Neural cell (in vitro differentiated cells): ENCODE measurements around the gene PNRC2. TPM values are rescaled to one million over a fixed set of nuclear protein-coding genes. Genes with fewer than 3 reads are reported as not detected.
A peak's percentile ranks its signal among the peaks of the same experiment; 100 is the strongest.

Experiments used
- H2AFZ ChIP-seq: fragments of 200-600, 300-800 bp; sonication (generic), shearing (Covaris generic); 2 replicates; pipeline ENCODE4 v1.6.0; 2014; ENCODE audit warnings: low read depth, mild to moderate bottlenecking, antibody characterized with exemption, low read length, moderate library complexity
- H3F3A ChIP-seq: fragments of 200-600 bp; shearing (Covaris generic); 2 replicates; pipeline ENCODE4 v1.6.1; 2016; ENCODE audit warnings: mild to moderate bottlenecking, moderate library complexity, mixed read lengths, antibody characterized with exemption, low read length; ENCODE audit not compliant: insufficient read depth, poor library complexity, severe bottlenecking
- H3K27ac ChIP-seq: fragments of 200-600, 300-800 bp; sonication (generic), shearing (Covaris generic); 2 replicates; pipeline ENCODE4 v1.5.1; 2014; ENCODE audit warnings: mild to moderate bottlenecking, low read length, moderate library complexity
- H3K27me3 ChIP-seq: fragments of 300-800, 200-600 bp; sonication (generic), shearing (Covaris generic); 2 replicates; pipeline ENCODE4 v1.6.0; 2014; ENCODE audit warnings: mild to moderate bottlenecking, low read depth, low read length, moderate library complexity; ENCODE audit not compliant: insufficient read depth
- H3K36me3 ChIP-seq: fragments of 300-800, 200-600 bp; sonication (generic), shearing (Covaris generic); 2 replicates; pipeline ENCODE4 v1.5.1; 2014; ENCODE audit warnings: mild to moderate bottlenecking, antibody characterized with exemption, low read length, moderate library complexity; ENCODE audit not compliant: insufficient read depth
- H3K4me2 ChIP-seq: fragments of 300-800, 200-600 bp; sonication (generic), shearing (Covaris generic); 2 replicates; pipeline ENCODE4 v1.6.0; 2014; ENCODE audit warnings: mild to moderate bottlenecking, low read length
- H3K4me3 ChIP-seq: fragments of 300-800, 200-600 bp; sonication (generic), shearing (Covaris generic); 2 replicates; pipeline ENCODE4 v1.5.1; 2014; ENCODE audit warnings: mild to moderate bottlenecking, low read length, moderate library complexity
- H3K79me2 ChIP-seq: fragments of 200-600 bp; shearing (Covaris generic); replicated peaks from 2 replicates; pipeline ENCODE4 v1.6.0; 2014; ENCODE audit warnings: mild to moderate bottlenecking, low read length, moderate library complexity; ENCODE audit not compliant: insufficient read depth
- H3K9ac ChIP-seq: fragments of 300-800, 200-600 bp; sonication (generic), shearing (Covaris generic); 2 replicates; pipeline ENCODE4 v1.6.1; 2016; ENCODE audit warnings: mild to moderate bottlenecking, low read length, mixed read lengths
- H3K9me2 ChIP-seq: fragments of 200-600 bp; shearing (Covaris generic); 2 replicates; pipeline ENCODE4 v1.6.1; 2016; ENCODE audit warnings: mild to moderate bottlenecking, low read length, mixed read lengths; ENCODE audit not compliant: insufficient read depth
- H3K9me3 ChIP-seq: fragments of 200-600, 300-800 bp; sonication (generic), shearing (Covaris generic); 2 replicates; pipeline ENCODE4 v1.6.1; 2016; ENCODE audit warnings: mild to moderate bottlenecking, mixed run types, low read length, moderate library complexity, mixed read lengths
- H4K20me1 ChIP-seq: fragments of 200-600 bp; shearing (Covaris generic); 2 replicates; pipeline ENCODE4 v1.6.1; 2016; ENCODE audit warnings: mild to moderate bottlenecking, mixed run types; ENCODE audit not compliant: insufficient read depth
- CTCF ChIP-seq: fragments of 450-650 bp; IDR thresholded peaks from 2 replicates; pipeline ENCODE4 v1.5.1; 2014; ENCODE audit warnings: antibody characterized with exemption, mild to moderate bottlenecking, moderate library complexity; ENCODE audit not compliant: poor library complexity, severe bottlenecking
- EP300 ChIP-seq: fragments of 450-650 bp; conservative IDR thresholded peaks from 2 replicates; pipeline ENCODE4 v1.6.1; 2014; ENCODE audit warnings: antibody characterized with exemption, mild to moderate bottlenecking, moderate library complexity; ENCODE audit not compliant: poor library complexity, severe bottlenecking
- EZH2 ChIP-seq: fragments of 200-600, 300-800 bp; shearing (Covaris generic), sonication (generic); IDR thresholded peaks from 2 replicates; pipeline ENCODE4 v1.6.1; 2014; ENCODE audit warnings: antibody characterized with exemption, low read length, borderline replicate concordance, mild to moderate bottlenecking; ENCODE audit not compliant: insufficient read depth, poor library complexity, severe bottlenecking
- MXI1 ChIP-seq: fragments of 450-650 bp; conservative IDR thresholded peaks from 2 replicates; pipeline ENCODE4 v1.6.1; 2014; ENCODE audit warnings: antibody characterized with exemption, mild to moderate bottlenecking; ENCODE audit not compliant: poor library complexity, severe bottlenecking
- POLR2AphosphoS5 ChIP-seq: IDR thresholded peaks from 2 replicates; pipeline ENCODE4 v1.6.1; 2012
- RAD21 ChIP-seq: fragments of 450-650 bp; conservative IDR thresholded peaks from 2 replicates; pipeline ENCODE4 v1.6.1; 2014; ENCODE audit warnings: antibody characterized with exemption, mild to moderate bottlenecking, moderate library complexity
- REST ChIP-seq: IDR thresholded peaks from 2 replicates; pipeline ENCODE4 v1.6.1; 2012; ENCODE audit warnings: borderline replicate concordance
- SMC3 ChIP-seq: fragments of 450-650 bp; conservative IDR thresholded peaks from 2 replicates; pipeline ENCODE4 v1.6.1; 2014; ENCODE audit warnings: antibody characterized with exemption, mild to moderate bottlenecking, moderate library complexity; ENCODE audit not compliant: poor library complexity
- TAF1 ChIP-seq: IDR thresholded peaks from 2 replicates; pipeline ENCODE4 v1.6.1; 2012; ENCODE audit warnings: low read depth
- polyA plus RNA-seq: library from polyadenylated mRNA; depleted of rRNA; stranded (reverse); fragments of >200 nt; gene quantifications from 2 replicates; pipeline ENCODE4 v1.2.3, GENCODE V29; 2014

PNRC2 gene
- polyA plus RNA-seq, 1 donor from 2014 or later = 97.1 TPM

GRCh38 chr1:23967871-23968270, 8.2 kb downstream of the PNRC2 start:
- no peaks in the 10 kb centered on the region for H4K20me1 ChIP-seq
- no peaks in the 10 kb centered on the region for H3K9me3 ChIP-seq
- no peak for TF ChIP-seq EZH2
- no peak for TF ChIP-seq TAF1
- TF ChIP-seq EP300 = no peak
- H3K9ac ChIP-seq = no peak overlapping the region
- no peaks in the 10 kb centered on the region for H3K27me3 ChIP-seq
- H3K27ac ChIP-seq = no peak overlapping the region
- no peak overlapping the region for H2AFZ ChIP-seq
- no peaks in the 10 kb centered on the region for H3F3A ChIP-seq
- peaks cover 25% of the 10 kb centered on the region for H3K79me2 ChIP-seq
- no peaks in the 10 kb centered on the region for H3K9me2 ChIP-seq
- H3K4me3 ChIP-seq = no peak overlapping the region
- H3K36me3 ChIP-seq = peaks cover 25% of the 10 kb centered on the region
- H3K4me2 ChIP-seq = no peak overlapping the region

- Histone ChIP-seq H3K4me3 (peak overlapping the region; percentile 74), H3F3A (peaks cover 3% of the 10 kb centered on the region), H3K27ac (no peak overlapping the region), H4K20me1 (peaks cover 18% of the 10 kb centered on the region), H3K79me2 (peaks cover 70% of the 10 kb centered on the region), H3K9me3 (no peaks in the 10 kb centered on the region), H3K36me3 (no peaks in the 10 kb centered on the region), H3K4me2 (peak overlapping the region; percentile 65), H3K27me3 (no peaks in the 10 kb centered on the region), H3K9me2 (no peaks in the 10 kb centered on the region), H3K9ac (no peak overlapping the region), H2AFZ (no peak overlapping the region)
- no peak for TF ChIP-seq TAF1
- no peak for TF ChIP-seq POLR2AphosphoS5
- TF ChIP-seq MXI1 = no peak
- TF ChIP-seq RAD21 = no peak
- TF ChIP-seq SMC3 = no peak
- no peak for TF ChIP-seq EZH2
- no peak for TF ChIP-seq REST
- no peak for TF ChIP-seq EP300
- no peak for TF ChIP-seq CTCF
These were observed 17.7 kb downstream of the PNRC2 start for GRCh38 chr1:23977187-23977853.
